NCI-H748 treated with DMSO at 0.1 percent for 48 hours (cell line): ENCODE measurements around the gene GCFC2.
"Not testable (repeated sequence)": the region's sequence is repeated elsewhere in the genome, so short reads cannot be mapped to it uniquely, and the experiment has no call there.

ENCODE experiments used
- DNase-seq: peaks from one replicate; lab custom pipeline; 2025; lab: John Stamatoyannopoulos, UW

The GCFC2 gene

DNA sequence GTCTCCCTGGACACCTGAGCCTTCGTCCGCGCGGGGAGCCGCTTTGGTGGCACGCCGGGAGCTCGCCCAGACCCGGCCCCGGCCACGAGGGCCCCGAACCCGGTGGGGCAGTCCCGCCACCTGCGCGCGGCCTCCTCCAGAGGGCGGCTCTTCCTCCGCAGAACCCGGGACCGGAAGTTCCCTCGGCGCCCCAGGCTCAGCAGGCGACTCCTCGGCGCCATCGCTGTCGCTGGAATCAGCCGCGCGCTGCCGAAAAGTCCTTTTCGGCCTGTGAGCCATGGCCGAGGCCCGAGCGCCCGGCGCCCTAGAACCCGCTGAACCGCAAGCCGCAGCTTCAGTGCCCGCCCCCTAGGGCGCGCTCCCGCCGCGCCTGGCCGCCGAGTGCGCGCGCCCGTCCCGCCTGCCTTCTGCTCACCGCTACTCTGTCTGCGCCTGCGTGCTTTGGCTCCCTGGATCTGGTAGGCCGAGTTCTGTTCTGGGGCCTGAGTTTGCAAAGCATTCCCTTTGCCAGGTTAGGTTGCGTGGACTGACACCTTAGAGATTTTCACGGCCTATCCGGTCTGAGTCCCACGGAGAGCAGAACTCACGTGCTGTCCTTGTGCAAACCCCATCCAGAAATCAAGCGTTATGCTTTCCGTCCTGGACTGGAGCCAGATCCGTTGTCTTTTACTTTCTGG lies at the start of gene GCFC2:
Gene GCFC2 (minus strand): TSS at position 339 of the 677 bp plus-strand sequence. CDS start 60 bp downstream, at position 279.
- DNase-seq: peak; percentile 58

DNA sequence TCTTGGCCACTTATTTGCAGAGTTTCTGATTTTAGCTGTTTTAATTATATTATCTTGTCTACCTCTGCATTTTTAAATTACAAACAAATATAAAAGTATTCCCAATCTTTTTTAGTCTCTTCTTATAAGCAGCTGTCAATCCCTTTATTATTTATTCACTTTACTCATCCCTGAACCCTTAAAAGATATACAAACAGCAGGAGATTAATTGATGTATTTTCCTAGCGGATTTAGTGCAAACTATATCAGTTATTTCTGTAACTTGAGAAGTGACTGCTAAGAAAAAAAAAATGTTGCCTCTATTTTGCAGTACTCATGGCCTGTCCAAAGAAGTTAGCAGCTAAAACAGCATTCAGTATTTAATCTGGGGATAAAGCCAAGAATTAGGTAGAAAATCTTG lies 42.1 kb upstream of the GCFC2 start:
- no peak for DNase-seq

DNA sequence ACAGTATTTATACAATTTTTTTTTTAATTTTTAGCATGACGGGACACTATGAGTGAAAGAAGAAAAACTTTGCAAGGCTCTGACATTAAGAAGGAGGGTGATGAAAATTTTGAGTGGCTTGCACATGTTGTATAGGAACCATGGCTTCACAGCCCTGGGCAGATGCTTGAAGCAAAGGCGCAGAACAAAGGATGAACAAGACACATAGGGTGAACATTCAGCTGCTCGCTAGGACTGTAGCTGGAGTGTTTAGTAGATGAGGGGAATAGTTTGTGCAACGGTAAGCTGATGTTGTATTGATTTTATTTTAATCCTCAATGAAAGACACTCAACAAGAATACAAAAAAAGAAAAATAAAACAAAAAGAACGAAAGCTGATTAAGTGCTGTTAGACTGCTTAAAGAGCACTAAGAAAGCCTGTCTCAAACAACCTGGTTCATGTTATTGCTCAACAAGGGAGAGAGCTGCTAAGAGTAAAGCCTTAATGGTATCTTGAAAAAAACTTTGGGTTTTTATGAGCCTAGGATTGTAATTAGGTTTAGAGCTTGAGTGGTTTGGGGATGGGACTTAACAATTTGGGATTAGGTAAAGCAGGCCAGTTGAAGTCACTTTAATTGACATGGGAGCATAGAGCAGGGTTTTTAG lies 41.2 kb upstream of the GCFC2 start:
- no peak for DNase-seq

DNA sequence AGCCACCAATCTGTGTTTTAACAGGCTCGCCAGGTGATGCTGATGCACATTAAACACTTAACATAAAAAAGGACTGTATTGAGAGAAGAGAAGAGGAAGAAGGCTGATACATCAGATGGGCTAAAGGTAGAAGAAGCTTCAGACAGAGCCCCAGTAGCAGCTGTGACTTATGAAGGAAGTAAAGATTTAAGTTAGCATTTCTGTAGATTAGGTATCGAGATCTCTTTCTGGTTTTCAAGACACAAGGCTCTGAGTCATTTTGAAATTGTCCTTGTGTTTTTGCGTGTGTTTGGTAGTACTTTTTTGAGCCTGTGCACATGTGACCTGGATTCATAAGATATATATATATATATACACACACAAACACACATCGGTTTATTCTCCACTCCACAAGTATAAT lies 40.6 kb upstream of the GCFC2 start:
- no peak for DNase-seq

DNA sequence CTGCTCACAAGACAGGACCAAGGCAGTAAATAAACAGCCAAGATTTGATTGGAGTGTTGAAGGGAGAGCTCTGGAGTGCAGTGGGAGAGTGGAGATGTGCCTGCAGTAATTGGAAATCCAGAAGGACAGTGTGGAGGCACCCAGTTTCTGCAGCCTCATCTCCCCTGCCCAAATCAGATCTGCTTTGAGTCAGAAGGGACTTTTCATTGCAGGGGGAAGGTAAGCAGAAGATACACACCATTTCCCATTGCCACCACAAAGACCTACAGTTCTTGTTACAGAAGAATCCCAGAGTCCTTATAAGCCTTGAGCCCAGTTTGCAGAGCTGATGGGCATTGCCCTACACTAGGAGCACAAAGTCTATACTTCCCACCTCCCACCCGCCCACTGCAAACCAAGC lies 27.2 kb upstream of the GCFC2 start:
- no peak for DNase-seq

DNA sequence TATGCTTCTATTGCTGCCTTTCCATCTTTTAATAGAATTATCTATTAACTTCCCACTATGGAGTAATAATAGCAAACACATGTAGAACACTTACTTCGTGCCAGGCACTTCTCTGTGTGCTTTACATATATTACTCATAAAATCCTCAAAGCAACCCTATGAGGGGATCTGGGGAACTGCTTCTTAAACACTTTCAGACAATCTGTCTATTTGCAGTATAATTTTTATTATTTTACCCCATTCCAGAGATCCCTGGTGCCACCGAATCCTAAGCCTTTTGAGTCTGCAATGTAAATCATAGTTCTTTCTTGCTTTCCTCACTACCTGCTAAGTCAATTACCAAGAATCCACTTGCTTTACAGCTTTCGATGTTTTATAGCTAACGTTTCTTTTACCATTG lies 25.6 kb upstream of the GCFC2 start:
- DNase-seq: no peak

DNA sequence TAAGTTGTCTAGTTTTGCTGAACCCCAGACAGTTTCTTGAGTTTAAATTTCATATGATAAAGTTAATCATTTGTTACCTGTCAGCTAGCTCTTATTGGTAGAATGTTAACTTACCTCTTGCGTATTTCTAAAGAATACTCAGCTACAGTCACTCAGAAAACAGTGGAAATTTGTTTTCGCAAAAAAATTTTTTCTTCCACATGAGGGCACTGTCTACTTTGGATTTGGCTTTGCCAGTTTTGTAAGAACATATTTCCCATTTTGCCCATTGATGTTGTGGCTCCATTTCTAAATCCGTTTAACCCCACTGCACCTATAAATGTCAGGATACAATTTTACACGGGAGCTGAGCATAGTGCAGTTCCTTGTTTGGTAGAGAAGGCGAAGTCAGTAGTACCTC lies 19.1 kb upstream of the GCFC2 start:
- no peak for DNase-seq

DNA sequence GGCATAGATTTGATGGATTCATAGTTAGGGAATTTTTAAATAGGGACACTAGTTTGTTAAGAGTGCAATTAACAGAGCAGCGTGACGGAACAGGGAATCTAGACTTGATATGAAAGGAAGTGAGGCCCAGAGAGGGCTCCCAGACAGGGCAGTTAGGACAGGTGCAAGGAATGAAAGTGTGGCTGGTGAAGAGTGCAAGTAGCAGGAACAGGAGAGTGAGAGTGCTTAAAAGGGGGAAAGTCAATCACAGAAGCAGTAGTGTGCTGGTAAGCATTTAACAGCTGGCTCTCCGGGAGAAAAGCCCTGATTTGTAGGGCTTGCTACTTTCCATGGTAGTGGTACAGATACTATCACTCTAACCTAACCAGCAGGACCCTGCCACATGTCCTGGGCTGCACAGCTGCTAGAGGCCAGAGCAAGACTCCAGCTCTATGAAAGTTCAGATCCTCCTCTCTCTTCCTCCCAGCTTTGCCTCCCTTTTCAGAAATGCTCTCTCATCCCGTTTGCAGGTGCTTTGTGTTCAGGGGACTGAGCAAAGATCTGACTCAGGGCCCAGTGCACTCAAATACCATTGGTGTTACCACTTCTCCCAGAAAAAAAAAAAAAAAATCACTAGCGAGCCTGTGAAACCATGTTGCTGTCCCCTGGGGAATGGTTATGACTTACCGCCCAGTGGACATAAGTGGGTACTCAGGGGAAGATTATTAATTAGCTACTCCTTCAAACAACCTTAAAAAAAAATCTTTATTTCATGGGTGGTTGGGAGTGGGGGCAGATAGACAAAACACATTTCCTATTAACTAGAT lies 18.1 kb upstream of the GCFC2 start:
- DNase-seq: no peak

DNA sequence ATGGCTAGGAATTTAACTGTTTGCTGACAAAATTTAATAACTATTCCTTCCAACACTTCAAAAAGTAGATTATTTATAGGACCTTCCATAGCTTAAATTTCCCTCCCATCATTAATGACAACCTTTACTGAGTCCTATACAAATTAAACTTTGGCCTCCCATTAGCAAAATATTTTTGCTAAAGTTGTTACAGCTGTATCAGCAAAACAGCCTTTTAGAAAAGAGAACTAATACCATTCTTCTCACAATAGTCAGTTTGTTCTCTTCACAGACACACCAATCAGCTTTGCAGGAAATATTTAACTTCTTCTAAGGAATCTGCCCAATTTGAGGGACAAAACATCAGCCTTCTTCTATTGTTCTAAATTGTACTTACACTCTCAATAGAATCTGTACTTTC lies 12.0 kb upstream of the GCFC2 start:
- no peak for DNase-seq

DNA sequence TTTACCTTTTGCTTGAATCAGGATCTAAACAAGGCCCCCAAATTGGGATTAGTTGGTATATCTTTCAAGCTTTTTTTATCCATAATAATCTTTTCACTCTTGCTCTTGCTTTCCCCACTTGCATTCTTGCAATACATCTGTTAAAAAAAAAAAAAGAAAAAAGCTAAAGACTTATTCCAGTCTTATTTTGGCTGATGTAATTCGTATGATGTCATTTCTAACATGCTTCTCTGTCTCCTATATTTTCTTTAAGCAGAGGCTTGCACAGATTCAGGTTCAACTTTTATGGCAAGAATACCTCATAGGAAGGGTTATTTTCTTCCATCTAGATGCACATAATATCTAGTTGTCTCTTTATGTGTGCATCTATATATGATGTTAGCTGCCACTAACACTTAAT lies 9.8 kb upstream of the GCFC2 start:
- no peak for DNase-seq

DNA sequence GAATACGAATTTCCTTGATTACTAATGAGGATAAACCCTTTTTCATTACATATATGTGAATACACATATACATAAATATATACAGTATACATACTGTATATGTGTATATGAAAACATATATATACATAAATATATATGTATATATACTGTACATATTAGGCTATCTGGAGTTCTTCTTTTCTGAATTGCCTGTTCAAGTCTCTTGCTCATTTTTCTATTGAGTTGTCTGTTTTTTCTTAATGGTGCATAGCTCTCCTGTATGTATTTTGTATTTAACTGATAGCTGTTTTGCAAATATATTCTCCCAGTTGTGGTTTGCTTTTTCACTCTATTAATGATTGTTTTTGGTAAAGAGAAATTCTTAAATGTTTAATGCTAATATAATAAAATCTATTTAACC lies 8.9 kb upstream of the GCFC2 start:
- no peak for DNase-seq

DNA sequence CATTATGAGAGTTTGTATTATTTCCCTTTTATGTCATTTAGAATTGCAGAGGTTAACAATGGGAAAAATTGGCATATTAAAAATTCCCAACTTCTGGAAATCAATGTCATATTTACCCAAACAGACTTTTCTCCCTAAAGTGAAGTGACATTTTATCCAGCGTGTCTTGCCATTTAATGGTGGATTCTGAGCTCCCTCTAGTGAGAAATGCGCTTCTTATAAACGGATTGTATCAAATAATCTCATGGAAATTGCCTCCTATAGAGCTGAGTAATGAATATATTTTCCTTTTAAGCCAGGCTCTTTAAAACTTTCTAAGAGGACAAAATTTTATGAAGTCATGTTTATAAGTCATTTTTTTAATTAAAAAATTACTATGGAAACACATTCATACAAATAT lies 5.7 kb upstream of the GCFC2 start:
- no peak for DNase-seq

DNA sequence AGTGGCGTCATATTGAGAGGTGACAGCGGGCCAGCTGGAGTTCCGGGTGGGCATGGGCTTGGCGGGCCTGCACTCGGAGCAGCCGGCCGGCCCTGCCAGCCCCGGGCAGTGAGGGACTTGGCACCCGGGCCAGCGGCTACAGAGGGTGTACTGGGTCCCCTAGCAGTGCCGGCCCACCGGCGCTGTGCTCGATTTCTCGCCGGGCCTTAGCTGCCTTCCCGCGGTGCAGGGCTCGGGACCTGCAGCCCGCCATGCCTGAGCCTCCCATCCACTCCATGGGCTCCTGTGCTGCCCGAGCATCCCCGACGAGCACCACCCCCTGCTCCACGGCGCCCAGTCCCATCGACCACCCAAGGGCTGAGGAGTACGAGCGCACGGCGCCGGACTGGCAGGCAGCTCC lies 875 bp upstream of the GCFC2 start:
- not testable (repeated sequence) for DNase-seq

DNA sequence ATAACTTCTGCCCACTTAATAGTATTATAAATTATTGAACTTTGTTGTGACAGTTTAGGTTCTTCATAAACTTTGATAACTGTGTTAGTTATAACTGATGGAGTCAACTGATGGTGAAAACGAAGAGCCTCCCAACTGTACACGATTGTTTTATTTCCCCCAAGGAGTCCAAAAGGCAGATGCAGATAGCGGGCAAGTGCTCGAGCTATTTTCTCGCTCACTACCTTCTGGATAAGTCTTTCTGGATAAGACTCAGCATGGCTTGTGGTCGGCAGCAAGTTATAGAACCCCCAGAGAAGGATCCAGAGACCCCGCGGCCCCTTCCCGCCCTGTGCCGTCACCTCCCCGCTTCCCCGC lies 517 bp downstream of the GCFC2 start:
- no peak for DNase-seq

DNA sequence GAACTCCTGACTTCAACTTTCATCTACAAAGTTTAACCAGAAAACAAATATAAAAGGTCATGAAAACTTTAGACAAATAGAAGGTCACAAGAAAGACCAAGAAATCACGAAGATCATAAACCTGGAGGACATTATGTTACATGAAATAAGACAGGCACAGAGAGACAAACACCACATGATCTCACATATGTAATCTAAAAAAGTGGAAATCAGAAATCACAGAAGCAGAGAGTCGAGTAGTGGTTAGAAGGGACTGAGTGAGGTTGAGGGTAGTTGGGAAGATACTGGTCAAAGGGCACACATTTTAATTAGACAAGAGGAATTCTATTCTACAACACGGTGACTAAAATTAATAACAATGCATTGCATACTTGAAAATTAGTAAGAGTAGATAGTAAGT lies 1.4 kb downstream of the GCFC2 start:
- no peak for DNase-seq

DNA sequence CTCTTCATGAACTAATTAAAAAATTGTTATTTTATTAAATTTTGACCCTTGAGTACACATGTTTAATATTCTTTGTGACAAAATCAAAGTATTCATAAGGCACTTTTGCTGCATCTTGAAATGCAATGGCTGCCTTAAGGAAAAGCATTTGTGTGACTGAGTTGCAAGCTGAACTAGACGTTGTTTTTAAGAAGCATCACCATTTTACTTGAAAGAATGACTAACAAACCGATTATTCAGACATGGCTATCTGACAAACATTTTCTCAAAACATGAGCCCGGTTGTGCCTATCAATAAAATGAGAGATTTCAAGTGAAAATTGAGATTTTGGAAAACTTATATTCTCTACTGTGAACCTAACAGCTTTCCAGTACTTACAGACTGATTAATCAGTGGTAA lies 2.8 kb downstream of the GCFC2 start:
- DNase-seq: no peak

DNA sequence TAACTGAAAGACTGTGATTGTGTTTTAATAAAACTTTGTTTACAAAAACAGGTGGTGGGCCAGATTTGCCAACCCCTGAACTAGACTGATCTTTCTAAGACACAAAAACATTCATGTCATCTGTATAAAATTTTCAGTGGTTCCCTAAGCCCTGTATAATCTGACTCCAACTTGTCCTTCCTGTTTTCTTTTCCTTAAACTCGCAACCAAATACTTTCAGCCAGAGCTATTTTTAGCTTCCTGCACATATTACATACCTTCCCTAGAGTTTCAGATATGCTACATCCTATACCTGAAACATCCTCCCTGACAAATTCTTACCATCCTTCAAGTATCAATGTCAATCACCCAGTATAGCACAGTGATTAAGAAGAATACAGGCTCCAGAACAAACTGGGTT lies 4.8 kb downstream of the GCFC2 start:
- no peak for DNase-seq

DNA sequence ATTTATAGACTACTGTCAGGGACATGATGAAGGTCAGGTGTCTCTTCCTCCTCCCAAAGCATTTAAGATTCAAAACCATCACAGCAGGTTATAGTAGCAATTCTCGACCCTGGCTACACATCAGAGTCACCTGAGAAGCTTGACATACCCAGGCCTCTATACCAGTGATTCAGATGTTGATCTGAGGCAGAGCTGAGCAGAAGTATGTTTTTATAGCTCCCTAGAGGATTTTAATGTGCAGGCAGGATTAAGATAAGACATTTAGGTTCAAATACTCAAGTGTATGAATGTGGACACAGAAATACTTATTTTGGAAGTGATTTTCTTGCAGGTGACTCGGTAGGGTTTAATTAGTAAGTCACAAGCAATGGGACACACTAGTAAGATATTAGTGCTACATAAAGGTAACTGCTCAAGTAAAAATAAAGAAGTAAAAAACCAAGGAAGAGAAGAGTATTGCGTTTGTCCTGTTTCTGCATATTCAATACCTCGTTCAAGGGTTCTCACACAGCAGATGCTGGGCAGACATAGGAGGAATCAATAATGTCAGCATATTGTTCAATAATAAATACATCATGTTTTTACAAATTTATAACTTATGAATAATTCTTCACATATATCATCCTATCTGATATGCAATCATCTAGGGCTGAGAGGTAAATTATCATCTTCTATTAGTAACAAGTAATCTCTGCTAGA lies 7.0 kb downstream of the GCFC2 start:
- no peak for DNase-seq

DNA sequence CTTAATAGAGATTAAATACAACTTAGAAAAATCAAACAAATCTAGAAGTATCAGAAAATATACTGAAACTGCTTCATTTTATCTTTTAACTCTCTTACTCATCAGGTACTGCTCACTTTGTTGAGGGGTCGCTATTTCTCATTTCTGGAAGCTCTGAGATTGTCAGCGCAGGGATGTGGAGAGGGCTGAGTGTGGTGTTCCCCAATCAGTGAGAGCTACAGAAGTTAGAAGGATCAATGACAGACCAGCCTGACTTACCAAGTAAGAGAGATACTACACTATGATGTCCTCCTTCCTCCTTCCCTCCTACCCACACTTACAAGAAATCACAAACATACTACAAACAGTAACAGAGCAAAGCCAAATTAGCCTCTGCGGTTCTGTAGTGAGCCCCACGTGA lies 8.1 kb downstream of the GCFC2 start:
- no peak for DNase-seq

DNA sequence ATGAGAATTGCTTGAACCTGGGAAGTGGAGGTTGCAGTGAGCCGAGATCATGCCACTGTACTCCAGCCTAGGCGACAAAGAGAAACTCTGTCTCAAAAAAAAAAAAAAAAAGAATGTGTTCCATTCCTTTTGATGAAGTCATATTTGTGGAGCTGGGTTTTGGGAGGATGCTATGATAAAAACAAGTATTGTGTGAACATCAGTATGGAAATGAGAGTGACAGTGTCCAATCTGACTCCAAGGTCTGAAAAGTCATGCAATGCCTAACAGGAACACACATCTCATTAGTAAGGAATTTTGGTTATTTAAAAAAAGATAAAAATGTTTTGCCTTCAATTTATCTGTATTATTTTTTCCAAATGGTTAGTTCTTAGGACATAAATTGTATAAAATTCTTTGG lies 11.8 kb downstream of the GCFC2 start:
- DNase-seq: no peak

DNA sequence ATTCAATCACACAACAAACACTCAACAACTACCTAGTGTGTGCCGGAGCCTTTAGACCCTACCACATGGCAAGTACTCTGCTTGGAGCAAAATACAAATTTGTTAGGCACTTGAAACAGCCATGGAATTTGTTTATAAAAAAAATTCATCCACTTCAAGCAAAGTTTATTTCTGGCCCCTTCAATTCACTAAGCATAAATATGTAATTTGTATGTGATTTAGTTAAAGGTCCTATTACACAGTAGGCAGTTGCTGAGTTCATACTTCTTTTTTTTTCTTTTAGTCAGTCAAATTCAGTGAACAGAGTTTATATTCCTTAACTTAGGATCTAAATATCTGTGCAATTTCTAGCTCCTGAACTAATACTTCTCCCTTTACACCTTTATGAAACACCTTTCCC lies 22.5 kb downstream of the GCFC2 start:
- no peak for DNase-seq

DNA sequence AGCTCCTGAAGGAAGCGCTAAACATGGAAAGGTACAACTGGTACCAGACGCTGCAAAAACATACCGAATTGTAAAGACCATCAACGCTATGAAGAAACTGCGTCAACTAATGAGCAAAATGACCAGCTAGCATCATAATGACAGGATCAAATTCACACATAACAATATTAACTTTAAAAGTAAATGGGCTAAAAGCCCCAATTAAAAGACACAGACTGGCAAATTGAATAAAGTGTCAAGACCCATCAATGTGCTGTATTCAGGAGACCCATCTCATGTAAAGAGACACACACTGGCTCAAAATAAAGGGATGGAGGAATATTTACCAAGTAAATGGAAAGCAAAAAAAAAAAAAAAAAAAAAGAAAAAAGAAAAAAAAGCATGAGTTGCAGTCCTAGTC lies 27.3 kb downstream of the GCFC2 start:
- DNase-seq: not testable (repeated sequence)

DNA sequence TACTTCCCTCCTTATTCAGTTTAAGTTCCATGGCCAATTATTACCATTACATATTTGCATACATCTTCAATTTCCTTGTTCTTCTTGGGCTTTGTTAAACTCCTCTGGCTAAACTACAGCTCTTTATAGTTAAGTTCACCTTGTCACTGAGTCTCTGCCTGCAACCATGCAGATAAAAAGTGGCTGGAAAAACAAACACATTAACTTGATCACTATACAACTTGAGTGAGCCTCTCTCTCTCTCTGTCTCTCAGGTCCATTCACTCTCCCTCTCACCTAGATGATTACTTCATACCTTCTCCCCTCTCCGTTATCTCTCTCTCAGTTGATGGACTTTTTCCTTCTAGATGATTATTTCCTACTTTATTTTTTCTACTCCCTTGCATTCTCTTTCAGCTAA lies 30.3 kb downstream of the GCFC2 start:
- no peak for DNase-seq
